ENCODE measurements around the gene IGFL4.

The IGFL4 gene

DNA sequence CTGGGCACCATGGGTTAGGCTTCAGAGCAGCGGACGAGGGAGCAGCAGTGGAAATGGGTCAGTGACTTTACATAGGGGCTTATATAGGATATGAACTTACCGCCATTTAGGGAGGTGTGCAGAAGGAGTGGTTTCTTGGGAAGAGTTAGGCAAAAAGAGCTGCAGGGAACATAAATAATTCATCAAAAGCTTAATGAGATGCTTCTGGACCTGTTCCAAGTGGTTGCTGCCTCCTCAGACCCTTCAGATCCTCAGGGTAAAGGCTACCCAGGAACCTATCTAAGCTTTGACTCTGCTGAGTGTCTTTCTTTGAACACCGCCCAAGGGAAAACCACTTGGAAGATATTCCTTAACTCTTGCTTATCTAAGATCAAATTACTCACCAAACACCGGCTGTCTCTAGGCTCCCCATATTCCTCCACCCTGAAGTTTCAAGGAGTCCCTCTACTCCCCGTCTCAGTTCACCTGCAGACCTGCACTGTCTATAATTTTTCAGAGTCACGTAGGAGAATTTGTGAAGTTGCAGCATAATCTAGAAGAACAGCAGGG, at the start of gene IGFL4:
IGFL4 (minus strand) TSS at position 51 of the 549 bp plus-strand sequence; CDS start at position 11, 40 bp downstream.
- DNase-seq (ENCODE audit: low spot score), result peak; percentile 78

DNA sequence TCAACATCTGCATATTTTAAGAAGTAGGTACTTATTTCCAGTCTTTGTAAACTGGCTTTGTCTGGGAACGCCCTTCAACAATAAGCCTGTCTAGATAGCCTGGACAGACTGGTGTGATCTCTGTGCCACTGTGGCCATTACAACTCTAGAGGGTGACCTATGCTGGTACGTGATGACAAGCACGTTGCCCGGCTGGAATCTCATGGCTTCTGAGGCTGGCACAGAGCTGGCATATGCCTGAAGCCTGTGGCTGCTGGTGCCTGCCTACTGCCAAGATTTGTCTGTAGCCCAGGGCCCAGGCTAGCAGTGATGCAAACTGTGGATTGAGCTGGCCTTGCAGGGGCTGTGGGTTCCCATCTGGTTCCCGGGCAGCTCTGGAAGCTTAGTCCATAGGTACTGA, 49.6 kb upstream of the IGFL4 start:
- no peak for DNase-seq (ENCODE audit: low spot score)

DNA sequence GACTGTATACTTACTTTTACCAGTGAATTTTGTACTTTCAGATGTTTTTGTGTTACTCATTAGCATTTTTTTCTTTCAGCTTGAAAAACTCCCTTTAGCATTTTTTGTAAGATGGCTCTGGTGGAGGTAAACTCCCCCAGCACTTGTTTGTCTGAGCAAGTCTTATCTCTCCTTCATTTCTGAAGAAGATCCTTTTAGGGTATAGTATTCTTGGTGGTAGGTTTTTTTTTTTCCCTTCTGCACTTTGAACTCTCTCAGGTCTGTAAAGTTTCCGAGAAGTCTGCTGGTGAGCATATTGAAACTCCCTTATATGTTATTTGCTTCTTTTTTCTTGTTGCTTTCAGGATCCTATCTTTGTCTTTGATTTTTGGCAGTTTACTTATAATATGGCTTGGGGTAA, 48.6 kb upstream of the IGFL4 start:
- DNase-seq (ENCODE audit: low spot score), result no peak

DNA sequence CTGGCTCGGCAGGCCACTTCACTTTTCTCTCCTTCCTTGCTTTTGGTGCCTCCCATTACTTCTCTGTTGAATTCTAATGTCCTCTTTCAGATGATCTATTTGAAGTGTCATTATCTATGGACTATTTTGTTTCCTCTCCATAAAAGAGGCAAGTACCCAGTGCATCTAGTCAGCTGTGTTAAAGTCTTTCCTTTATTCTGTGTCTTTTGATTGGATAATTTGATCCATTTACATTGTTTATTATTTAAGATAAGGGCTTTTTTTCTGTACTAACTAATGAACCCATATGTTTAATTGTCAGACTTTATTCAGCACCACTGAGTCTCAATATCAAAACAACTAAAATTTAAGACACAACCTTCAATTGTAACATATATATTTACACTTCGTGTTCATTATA, 47.3 kb upstream of the IGFL4 start:
- DNase-seq (ENCODE audit: low spot score), result no peak

DNA sequence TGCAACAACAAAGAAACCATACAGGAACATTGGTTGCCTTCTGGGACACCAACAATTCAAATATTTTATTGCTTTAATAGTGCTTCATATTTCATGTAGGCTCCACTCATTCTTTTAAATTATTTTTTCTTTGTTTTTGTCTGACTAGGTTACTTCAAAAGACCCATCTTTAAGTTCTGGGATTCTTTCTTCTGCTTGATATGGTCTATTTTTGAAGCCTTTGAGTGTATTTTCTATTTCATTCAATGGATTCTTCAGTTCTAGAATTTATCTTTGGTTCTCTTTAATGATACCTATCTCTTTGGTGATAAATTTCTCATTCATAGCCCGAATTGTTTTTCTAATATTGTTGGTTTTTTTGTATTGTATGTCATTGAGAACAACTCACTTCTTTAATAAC, 45.1 kb upstream of the IGFL4 start:
- no peak for DNase-seq (ENCODE audit: low spot score)

DNA sequence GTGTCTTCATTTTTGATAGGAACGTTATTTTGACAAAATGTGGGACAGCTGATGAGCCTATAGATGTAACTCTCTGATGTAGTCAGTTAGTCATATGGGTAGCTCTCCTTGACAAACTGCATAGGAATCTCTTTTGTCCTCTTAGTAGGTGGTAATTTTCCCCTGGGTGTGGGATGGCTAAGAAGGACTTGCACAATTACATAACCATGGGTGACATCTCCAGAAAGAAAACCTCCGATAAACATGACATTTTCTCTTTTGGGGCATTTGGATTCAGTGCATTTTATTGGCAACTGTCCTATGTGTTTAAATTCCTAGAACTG, 41.9 kb upstream of the IGFL4 start:
- no peak for DNase-seq (ENCODE audit: low spot score)

DNA sequence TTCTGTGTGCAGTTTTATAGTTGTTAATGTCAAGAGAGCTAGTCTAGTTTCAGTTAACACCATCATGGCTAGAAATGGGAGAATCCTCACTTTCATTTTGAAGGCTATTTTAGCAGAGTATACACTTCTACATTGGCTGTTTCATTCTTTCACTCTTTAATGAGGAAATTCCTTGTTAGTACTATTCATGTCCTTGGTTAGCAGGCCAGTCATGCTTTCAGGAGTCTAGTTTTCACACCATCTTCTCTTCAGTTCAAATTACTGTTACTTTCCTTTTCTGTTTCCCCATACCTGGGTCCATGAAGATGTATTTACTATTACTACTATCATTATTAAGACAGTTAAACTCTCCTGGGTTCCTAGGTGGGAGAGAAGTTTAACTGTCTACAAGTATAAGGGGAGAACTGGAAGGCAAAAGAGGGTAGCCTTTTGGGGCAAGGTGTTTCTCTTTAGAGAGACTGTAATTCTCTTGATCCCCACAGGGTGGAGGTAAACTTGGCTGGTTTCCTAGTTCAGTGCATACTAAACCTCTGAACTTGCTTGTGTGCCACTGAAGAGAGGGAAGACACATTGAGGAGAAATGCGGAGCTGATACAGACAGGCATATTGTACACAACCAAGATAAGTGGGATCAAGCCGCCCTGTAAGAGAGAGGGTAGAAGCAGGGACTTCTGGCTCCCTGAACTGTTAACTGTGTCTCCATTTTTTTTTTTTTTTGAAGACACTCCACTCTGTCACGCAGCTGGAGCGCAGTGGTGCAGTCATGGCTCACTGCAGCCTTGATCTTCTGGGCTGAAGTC, 41.3 kb upstream of the IGFL4 start:
- DNase-seq (ENCODE audit: low spot score), result peak; percentile 79

DNA sequence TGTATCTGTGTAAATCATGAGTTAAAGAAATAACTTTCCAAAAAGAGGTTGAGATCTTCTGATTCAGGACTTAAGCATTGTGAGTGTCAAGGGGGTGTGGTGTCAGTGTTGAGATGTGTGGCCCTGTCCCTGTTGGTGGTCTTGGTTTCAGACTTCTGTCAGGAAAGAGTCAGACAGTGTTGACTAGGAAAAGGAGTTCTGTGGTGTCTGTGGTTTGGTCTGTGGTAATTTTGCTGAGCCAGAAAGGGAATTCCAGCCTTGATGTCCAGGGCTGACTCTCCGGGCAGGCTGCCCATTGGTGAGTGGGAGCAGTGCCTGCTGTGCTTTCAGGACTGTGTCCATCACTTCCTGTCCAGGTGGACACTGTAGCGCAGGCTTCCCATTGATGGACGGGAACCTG, 39.8 kb upstream of the IGFL4 start:
- peak; percentile 58 for DNase-seq (ENCODE audit: low spot score)

DNA sequence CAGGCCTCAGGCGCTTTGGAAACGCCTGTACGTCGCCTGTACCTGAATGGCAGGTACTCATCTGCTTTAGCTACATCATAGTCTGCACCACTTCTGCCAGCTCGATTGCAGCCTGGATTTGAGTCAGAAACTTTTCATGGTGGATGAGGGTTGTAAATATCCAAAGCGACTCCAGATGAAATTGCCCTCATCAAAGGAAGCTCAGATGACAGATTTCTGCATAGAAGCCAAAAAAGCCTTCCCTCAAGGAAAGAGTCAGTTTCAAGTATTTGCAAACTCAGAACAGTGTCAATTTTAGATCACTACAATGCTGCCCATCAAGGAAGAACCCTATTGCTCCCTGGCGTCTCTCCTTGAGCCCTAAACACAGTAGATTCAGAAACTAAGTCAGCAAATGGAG, 38.8 kb upstream of the IGFL4 start:
- DNase-seq (ENCODE audit: low spot score), result no peak

DNA sequence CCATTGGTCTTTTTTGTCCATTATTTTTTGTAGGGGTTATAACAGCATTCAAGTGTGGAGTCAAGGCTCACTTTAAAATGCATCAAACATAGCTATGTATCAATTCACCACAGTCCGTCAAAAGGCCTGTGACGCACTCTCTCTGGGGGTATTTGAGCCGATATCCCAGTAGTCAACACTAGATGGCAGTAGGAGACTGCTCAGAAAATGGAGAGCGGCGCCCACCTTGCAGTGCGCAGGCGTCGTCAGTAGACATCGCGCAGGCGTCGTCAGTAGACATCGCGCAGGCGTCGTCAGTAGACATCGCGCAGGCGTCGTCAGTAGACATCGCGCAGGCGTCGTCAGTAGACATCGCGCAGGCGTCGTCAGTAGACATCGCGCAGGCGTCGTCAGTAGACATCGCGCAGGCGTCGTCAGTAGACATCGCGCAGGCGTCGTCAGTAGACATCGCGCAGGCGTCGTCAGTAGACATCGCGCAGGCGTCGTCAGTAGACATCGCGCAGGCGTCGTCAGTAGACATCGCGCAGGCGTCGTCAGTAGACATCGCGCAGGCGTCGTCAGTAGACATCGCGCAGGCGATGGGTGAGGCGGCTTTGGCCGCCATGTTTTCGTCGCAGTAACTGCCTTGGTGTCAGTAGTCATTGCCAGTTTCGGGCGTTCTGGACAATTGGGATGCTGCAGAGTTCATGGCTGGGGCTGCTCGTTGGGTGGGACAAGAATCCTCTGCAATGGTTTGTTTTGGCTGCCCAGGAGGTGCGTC, 38.0 kb upstream of the IGFL4 start:
- peak; percentile 26 for DNase-seq (ENCODE audit: low spot score)

DNA sequence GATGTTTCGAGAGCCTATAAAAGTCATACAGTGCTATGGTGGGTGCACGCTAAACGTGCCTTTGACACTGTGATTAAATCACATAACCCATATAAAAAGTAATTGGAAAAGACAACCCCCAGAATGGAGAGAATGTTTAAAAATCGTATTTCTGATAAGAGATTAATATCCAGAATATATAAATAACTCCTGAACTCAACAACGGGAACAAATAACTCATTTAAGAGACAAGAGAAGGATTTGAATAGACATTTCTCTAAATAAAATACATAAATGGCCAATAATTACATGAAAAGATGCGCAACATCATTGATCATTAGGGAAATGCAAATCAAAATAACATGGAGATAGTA, 37.0 kb upstream of the IGFL4 start:
- DNase-seq (ENCODE audit: low spot score), result no peak

DNA sequence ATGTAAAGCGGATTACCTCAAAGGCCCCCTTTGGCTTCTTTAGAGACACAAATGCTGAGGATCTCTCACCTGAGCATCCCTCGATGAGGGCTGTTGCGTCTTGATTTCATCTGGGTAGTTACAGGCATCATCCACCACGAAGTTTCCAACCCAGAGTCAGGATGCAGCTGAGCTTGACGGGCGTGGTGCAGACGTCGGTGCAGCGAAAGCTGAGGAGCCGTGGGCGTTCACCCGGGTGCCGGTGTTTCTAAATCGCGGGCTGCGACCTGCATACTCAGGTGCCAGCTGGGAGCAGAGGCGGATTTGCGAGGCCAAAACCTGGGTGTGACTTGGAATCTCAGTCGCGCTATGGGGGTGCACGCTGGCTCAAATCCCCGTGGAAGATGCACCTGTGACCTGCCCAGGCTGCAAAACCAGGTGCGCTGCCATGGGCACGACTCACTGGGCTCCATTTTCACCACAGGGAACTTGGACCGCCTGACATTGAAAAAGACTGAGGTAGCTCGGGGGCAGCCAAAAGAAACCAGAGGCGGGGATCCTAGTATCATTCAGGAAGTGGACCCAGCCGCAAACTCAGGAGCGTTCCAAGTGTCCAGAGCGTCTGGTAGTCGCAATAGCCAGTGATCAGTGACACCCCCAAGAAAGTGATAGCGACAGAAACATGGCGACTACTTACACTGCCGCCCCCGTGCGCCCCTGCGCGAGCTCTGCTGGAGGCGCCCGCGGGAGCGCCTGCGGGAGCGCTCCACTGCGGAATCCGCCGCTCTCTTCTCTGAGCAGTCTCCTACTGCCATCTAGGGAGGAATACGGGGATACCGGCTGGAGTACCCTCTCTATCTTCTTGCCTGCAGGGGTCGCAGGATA, 36.4 kb upstream of the IGFL4 start:
- peak; percentile 91 for DNase-seq (ENCODE audit: low spot score)

DNA sequence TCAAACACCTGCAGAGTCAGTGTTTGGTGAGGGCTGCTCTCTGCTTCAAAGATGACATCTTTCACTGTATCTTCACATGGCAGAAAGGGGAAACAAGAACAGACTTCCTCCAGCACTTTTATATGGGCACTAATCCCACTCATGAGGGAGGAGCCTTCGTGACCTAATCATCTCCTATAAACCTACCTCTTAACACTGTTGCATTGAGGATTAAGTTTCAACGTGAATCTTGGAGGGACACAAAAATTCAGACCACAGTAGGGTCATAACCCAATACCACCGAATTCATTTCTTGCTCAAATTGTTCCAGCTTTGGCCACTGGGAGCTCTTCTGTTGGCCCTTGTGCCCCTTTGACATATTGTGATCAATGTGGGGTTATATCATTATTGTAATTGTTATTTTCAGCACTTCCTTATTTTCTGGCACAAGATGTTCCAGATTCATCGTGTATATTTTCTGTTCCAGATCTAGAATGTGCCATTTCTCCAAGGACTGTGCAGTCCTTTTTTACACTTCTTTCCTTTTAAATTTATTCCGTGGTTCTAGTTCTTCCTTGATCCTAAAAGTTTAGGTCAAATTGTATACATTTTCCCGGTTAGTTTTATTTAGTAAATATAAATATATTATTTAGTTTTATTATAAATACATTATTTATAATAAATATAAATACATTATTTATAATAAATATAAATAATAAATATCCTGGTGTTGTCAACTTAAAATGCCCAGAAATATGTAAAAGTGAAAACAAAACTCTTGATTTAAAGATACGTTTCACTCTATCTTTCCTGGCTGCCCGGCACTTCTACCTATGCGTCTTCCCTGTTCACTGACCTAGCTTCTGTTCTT, 35.5 kb upstream of the IGFL4 start:
- no peak for DNase-seq (ENCODE audit: low spot score)

DNA sequence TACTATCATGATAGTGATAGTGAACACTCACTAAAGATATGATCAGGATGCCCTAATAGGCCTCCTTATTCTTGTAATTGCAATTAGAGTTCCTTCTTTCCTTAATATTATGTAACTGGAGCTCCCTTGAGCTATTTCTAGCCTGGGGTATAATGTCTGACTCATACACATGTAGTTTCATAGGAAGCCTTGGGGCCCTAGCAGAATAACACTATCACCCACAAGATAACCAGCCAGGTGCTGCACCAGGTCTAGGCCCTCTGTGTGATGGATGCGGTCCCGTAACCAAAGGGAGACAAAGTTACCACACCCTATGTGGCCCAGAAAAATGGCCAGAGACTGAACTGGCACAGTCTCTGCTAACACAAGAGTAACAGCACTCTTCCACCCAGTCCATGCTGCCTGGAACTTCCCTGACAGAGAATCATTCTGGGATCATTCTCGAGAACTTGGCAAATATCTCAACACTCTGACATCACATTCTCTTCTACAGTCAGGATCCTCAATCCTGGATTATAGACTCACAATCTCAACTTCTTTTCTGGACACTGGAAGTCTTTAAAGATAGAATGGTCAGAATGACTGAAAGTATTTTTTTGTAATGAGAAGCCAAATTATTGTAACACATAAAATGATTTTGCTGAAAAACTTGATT, 32.6 kb upstream of the IGFL4 start:
- no peak for DNase-seq (ENCODE audit: low spot score)

DNA sequence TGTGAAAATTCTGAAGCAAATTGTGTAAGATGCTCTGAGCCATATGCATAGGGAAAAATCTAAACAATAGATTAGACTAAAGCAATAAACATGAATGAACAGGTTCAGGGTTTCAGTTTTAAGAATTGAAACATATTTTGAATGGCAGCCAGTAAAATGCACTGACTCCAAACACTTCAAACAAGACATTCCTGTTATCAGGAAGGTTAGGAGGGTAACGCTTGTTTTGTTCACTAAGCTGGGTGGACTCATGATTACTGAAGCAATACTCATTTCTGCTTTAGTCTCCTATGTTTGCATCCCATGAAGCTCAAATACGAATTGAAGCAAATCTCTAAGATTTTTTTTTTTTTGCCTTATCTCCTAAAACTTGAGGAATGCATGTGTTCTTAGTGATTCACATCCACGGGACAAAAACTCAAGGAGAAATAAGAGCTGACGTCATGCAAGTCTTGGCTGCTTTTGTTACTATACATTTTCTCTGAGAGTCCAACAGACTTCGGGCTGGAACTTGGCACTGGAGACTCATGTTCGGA, 29.1 kb upstream of the IGFL4 start:
- DNase-seq (ENCODE audit: low spot score), result peak; percentile 68

DNA sequence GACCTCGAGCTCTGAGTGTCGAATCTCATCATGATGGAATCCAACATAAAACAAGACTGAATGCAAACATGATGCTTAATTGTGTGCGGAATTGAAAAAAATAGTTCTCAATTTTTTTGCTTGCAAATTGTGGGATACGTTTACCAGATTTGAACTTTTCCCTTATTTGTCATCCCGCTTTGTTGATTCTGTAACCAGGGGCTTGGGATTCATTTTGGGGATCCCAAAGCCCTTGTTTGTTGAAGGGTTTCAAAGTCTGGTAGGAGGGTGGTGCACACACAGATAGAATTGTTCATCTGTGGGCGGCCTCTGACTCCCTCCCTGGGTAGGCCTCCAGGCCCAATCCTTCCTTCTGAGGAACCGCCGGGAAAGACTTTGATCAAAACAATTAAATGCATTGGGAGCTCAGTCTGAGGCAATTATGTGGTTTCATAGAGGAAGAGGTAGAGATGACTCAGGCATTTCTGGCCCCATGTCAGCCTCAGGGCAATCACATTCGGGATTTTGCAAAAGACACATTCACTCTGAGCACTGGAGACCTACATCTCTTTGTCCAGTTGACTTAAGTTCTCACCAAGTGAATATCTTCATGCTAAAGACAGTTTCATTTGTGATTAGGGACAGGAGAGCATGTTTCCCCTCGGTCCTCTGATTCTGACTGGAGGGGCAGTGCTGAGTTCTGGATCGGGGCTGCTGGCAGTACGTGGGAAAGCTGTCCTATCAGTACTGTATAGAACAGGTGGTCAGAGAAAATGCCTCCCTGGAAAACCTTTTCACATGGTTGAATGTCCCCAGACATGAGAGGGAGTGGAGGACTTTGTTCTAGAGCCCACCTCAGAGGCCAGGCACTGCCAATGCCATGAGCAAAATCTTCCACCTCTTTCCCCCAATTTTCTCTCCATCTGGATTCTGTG, 27.8 kb upstream of the IGFL4 start:
- DNase-seq (ENCODE audit: low spot score), result peak; percentile 97

DNA sequence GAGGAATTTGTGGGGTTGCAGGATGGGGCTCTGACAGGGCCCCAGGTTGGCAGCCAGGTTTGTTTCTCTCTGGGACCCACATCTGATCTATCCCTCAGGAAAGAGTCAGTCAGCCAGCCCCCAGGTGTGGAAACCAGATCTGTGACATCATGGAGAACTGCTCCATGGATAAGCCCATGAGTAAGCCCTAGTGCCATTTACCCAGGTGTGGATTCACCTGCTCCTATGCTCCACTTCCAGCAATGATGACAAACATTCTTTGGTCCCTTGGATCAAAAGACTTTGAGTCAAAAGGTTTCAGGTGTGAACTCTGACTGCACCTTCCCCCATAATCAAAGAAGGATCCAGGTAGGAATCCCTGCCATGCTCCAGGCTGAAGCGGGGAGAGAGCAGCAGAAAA, 26.9 kb upstream of the IGFL4 start:
- peak; percentile 35 for DNase-seq (ENCODE audit: low spot score)

DNA sequence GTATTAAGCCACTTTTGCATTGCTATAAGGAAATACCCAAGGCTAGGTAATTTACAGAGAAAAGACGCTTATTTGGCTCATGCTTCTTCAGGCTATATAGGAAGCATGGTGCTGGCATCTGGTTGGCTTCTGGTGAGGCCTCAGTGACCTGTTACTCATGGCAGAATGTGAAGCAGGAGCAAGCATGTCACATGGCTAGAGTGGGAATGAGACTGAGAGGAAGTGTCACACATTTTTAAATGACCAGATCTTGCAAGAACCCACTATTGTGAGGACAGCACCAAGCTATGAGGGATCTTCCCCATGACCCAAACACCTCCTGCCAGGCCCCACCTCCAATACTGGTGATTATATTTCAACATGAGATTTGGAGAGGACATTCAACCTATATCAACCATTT, 25.7 kb upstream of the IGFL4 start:
- no peak for DNase-seq (ENCODE audit: low spot score)

DNA sequence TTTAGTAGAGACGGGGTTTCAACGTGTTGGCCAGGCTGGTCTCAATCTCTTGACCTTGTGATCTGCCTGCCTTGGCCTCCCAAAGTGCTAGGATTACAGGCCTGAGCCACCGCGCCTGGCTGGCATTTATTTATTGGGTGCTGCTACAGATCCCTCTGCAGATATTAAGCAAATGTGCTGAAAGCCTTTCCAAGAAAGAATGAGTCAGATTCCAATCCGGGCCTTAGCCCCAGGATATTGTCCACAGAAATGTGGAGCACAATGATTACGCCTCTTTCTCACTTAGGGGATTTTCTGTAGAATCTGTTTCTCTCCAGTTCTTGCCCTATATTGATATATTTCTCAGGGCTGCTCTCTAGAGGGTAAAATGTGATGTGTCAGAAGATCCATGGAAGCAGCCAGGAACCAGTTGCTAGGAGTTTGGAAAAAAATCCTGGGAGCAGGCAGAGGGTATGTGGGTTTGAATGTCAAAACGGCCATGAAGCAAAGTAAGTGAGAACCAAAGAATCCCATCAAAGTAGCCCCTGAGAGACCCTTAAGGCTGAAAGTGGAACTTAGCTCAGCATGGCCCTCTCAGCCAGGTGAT, 24.8 kb upstream of the IGFL4 start:
- DNase-seq (ENCODE audit: low spot score), result peak; percentile 45

Measured in LoVo (cell line).